ENCODE data around the gene FAM20A. TPM values are rescaled to one million over a fixed set of nuclear protein-coding genes. Genes with fewer than 3 reads are reported as not detected.

Gene FAM20A
- total RNA-seq, 1 donor from 2014 or later, result 2.9 TPM

GRCh38 chr17:68598545-68598961 lies 2.6 kb downstream of the FAM20A start:
- H3K9me3 ChIP-seq (replicated peaks), result no peaks in the 10 kb centered on the region
- TF ChIP-seq CTCF (IDR thresholded peaks at IDR 0.05; ENCODE audit: borderline replicate concordance), result no peak
- peaks cover 25% of the 10 kb centered on the region for H3K27me3 ChIP-seq (ENCODE audit: low read depth)
- peaks cover 58% of the 10 kb centered on the region for H3K4me1 ChIP-seq
- no peaks in the 10 kb centered on the region for H3K36me3 ChIP-seq
- H3K4me3 ChIP-seq, result peak overlapping the region; percentile 83
- DNase-seq, result no peak
- intact Hi-C loops (cut with micrococcal nuclease), result no loop called here
- peak overlapping the region; percentile 79 for H3K27ac ChIP-seq (replicated peaks)

- Histone ChIP-seq H3K27me3 (ENCODE audit: low read depth) (peaks cover 25% of the 10 kb centered on the region), H3K27ac (replicated peaks) (peak overlapping the region; percentile 79), H3K4me1 (peaks cover 63% of the 10 kb centered on the region), H3K36me3 (no peaks in the 10 kb centered on the region), H3K4me3 (peak overlapping the region; percentile 83), H3K9me3 (replicated peaks) (no peaks in the 10 kb centered on the region)
- DNase-seq, result no peak
- intact Hi-C loops (cut with micrococcal nuclease), result no loop called here
- TF ChIP-seq CTCF (IDR thresholded peaks at IDR 0.05; ENCODE audit: borderline replicate concordance), result no peak
Measured at GRCh38 chr17:68598074-68598473, 3.1 kb downstream of the FAM20A start.

GRCh38 chr17:68596411-68596945 lies 4.7 kb downstream of the FAM20A start:
- peak overlapping the region; percentile 57 for H3K27ac ChIP-seq (replicated peaks)
- H3K36me3 ChIP-seq, result no peaks in the 10 kb centered on the region
- no peak overlapping the region for H3K4me3 ChIP-seq
- TF ChIP-seq CTCF (IDR thresholded peaks at IDR 0.05; ENCODE audit: borderline replicate concordance), result no peak
- H3K9me3 ChIP-seq (replicated peaks), result no peaks in the 10 kb centered on the region
- intact Hi-C loops (cut with micrococcal nuclease), result no loop called here
- DNase-seq, result no peak
- peaks cover 25% of the 10 kb centered on the region for H3K27me3 ChIP-seq (ENCODE audit: low read depth)
- peaks cover 67% of the 10 kb centered on the region for H3K4me1 ChIP-seq

GRCh38 chr17:68595986-68596385 lies 5.2 kb downstream of the FAM20A start:
- Histone ChIP-seq H3K4me1 (peaks cover 62% of the 10 kb centered on the region), H3K27ac (replicated peaks) (peak overlapping the region; percentile 57), H3K9me3 (replicated peaks) (no peaks in the 10 kb centered on the region), H3K27me3 (ENCODE audit: low read depth) (peaks cover 21% of the 10 kb centered on the region), H3K4me3 (no peak overlapping the region), H3K36me3 (no peaks in the 10 kb centered on the region)
- intact Hi-C loops (cut with micrococcal nuclease), result no loop called here
- DNase-seq, result no peak
- TF ChIP-seq CTCF (IDR thresholded peaks at IDR 0.05; ENCODE audit: borderline replicate concordance), result no peak

GRCh38 chr17:68595496-68595895 lies 5.7 kb downstream of the FAM20A start:
- no peak for DNase-seq
- peaks cover 58% of the 10 kb centered on the region for H3K4me1 ChIP-seq
- H3K27me3 ChIP-seq (ENCODE audit: low read depth), result peaks cover 21% of the 10 kb centered on the region
- H3K4me3 ChIP-seq, result no peak overlapping the region
- peak overlapping the region; percentile 57 for H3K27ac ChIP-seq (replicated peaks)
- no peak for TF ChIP-seq CTCF (IDR thresholded peaks at IDR 0.05; ENCODE audit: borderline replicate concordance)
- no peaks in the 10 kb centered on the region for H3K9me3 ChIP-seq (replicated peaks)
- no peaks in the 10 kb centered on the region for H3K36me3 ChIP-seq
- intact Hi-C loops (cut with micrococcal nuclease), result no loop called here
